ENCODE data around the gene LSM14A. TPM values are rescaled to one million over a fixed set of nuclear protein-coding genes. Genes with fewer than 3 reads are reported as not detected.

The LSM14A gene
- polyA plus RNA-seq, 4 donors = 53.0 to 106 (median 73.0) TPM

GRCh38 chr19:34230820-34231219, 58.5 kb downstream of the LSM14A start:
- peaks cover 8 to 15% (median 12%) of the 10 kb centered on the region in 3 donors for H3K36me3 ChIP-seq (ENCODE audit: control insufficient read depth in 3 of 3, insufficient read depth in 2 of 3, low read depth in 1 of 3, low read length in 3 of 3)
- no peak overlapping the region for H3K4me3 ChIP-seq (ENCODE audit: low read depth in 1 of 3, low read length in 3 of 3)
- DNase-seq = no peak
- FAIRE-seq = no peak
- H3K27ac ChIP-seq (ENCODE audit: low read depth in 1 of 3, low read length in 2 of 3) = no peak overlapping the region
- no peaks in the 10 kb centered on the region for H3K27me3 ChIP-seq (ENCODE audit: control insufficient read depth in 3 of 3, insufficient read depth in 3 of 3, low read length in 3 of 3)
- WGBS, 3 donors = 93 to 97% (median 96%) methylated on average over 10 of the region's 10 CpGs
- no peaks in the 10 kb centered on the region for H3K9me3 ChIP-seq (ENCODE audit: control insufficient read depth in 2 of 2, insufficient read depth in 1 of 2, low read depth in 1 of 2, low read length in 1 of 2)
- H3K4me1 ChIP-seq (ENCODE audit: control insufficient read depth in 3 of 3, insufficient read depth in 2 of 3, low read depth in 1 of 3, low read length in 2 of 3) = peaks cover 0 to under 1% (median 0%) of the 10 kb centered on the region in 3 donors

- Histone ChIP-seq H3K9me3 (ENCODE audit: control insufficient read depth in 2 of 2, insufficient read depth in 1 of 2, low read depth in 1 of 2, low read length in 1 of 2) (no peaks in the 10 kb centered on the region), H3K4me3 (ENCODE audit: low read depth in 1 of 3, low read length in 3 of 3) (no peak overlapping the region), H3K27me3 (ENCODE audit: control insufficient read depth in 3 of 3, insufficient read depth in 3 of 3, low read length in 3 of 3) (no peaks in the 10 kb centered on the region), H3K4me1 (ENCODE audit: control insufficient read depth in 3 of 3, insufficient read depth in 2 of 3, low read depth in 1 of 3, low read length in 2 of 3) (peaks cover 0 to 3% (median 0%) of the 10 kb centered on the region in 3 donors), H3K36me3 (ENCODE audit: control insufficient read depth in 3 of 3, insufficient read depth in 2 of 3, low read depth in 1 of 3, low read length in 3 of 3) (peaks cover 4 to 14% (median 12%) of the 10 kb centered on the region in 3 donors), H3K27ac (ENCODE audit: low read depth in 1 of 3, low read length in 2 of 3) (no peak overlapping the region)
- no peak for FAIRE-seq
- no peak for DNase-seq
- 89 to 96% (median 93%) methylated on average over 4 of the region's 4 CpGs for WGBS, 3 donors
These were observed 59.1 kb downstream of the LSM14A start for GRCh38 chr19:34231439-34231838.

GRCh38 chr19:34232566-34233481, 60.5 kb downstream of the LSM14A start:
- Histone ChIP-seq H3K4me3 (ENCODE audit: low read depth in 1 of 3, low read length in 3 of 3) (no peak overlapping the region), H3K4me1 (ENCODE audit: control insufficient read depth in 3 of 3, insufficient read depth in 2 of 3, low read depth in 1 of 3, low read length in 2 of 3) (peaks cover 0 to 3% (median 0%) of the 10 kb centered on the region in 3 donors), H3K9me3 (ENCODE audit: control insufficient read depth in 2 of 2, insufficient read depth in 1 of 2, low read depth in 1 of 2, low read length in 1 of 2) (no peaks in the 10 kb centered on the region), H3K27ac (ENCODE audit: low read depth in 1 of 3, low read length in 2 of 3) (peak overlapping the region in 1 of 3 donors; percentile 25), H3K27me3 (ENCODE audit: control insufficient read depth in 3 of 3, insufficient read depth in 3 of 3, low read length in 3 of 3) (no peaks in the 10 kb centered on the region), H3K36me3 (ENCODE audit: control insufficient read depth in 3 of 3, insufficient read depth in 2 of 3, low read depth in 1 of 3, low read length in 3 of 3) (peaks cover 4 to 14% (median 10%) of the 10 kb centered on the region in 3 donors)
- DNase-seq (peak in 1 of 2 donors; percentile 14), FAIRE-seq (no peak)
- WGBS, 3 donors = 40 to 50% (median 45%) methylated on average over 11 of the region's 11 CpGs

- peaks cover 0 to 3% (median 0%) of the 10 kb centered on the region in 3 donors for H3K4me1 ChIP-seq (ENCODE audit: control insufficient read depth in 3 of 3, insufficient read depth in 2 of 3, low read depth in 1 of 3, low read length in 2 of 3)
- 93 to 96% (median 96%) methylated on average over 2 of the region's 2 CpGs for WGBS, 3 donors
- no peaks in the 10 kb centered on the region for H3K9me3 ChIP-seq (ENCODE audit: control insufficient read depth in 2 of 2, insufficient read depth in 1 of 2, low read depth in 1 of 2, low read length in 1 of 2)
- H3K36me3 ChIP-seq (ENCODE audit: control insufficient read depth in 3 of 3, insufficient read depth in 2 of 3, low read depth in 1 of 3, low read length in 3 of 3) = peaks cover 0 to 6% (median 0%) of the 10 kb centered on the region in 3 donors
- no peak overlapping the region for H3K27ac ChIP-seq (ENCODE audit: low read depth in 1 of 3, low read length in 2 of 3)
- FAIRE-seq = no peak
- DNase-seq = no peak
- H3K4me3 ChIP-seq (ENCODE audit: low read depth in 1 of 3, low read length in 3 of 3) = no peak overlapping the region
- no peaks in the 10 kb centered on the region for H3K27me3 ChIP-seq (ENCODE audit: control insufficient read depth in 3 of 3, insufficient read depth in 3 of 3, low read length in 3 of 3)
These were observed 63.2 kb downstream of the LSM14A start for GRCh38 chr19:34235425-34235940.

GRCh38 chr19:34236035-34236987, 64.0 kb downstream of the LSM14A start:
- Histone ChIP-seq H3K36me3 (ENCODE audit: control insufficient read depth in 3 of 3, insufficient read depth in 2 of 3, low read depth in 1 of 3, low read length in 3 of 3) (peaks cover 0 to 2% (median 0%) of the 10 kb centered on the region in 3 donors), H3K9me3 (ENCODE audit: control insufficient read depth in 2 of 2, insufficient read depth in 1 of 2, low read depth in 1 of 2, low read length in 1 of 2) (no peaks in the 10 kb centered on the region), H3K4me3 (ENCODE audit: low read depth in 1 of 3, low read length in 3 of 3) (no peak overlapping the region), H3K27ac (ENCODE audit: low read depth in 1 of 3, low read length in 2 of 3) (no peak overlapping the region), H3K4me1 (ENCODE audit: control insufficient read depth in 3 of 3, insufficient read depth in 2 of 3, low read depth in 1 of 3, low read length in 2 of 3) (peaks cover 0 to 3% (median 0%) of the 10 kb centered on the region in 3 donors), H3K27me3 (ENCODE audit: control insufficient read depth in 3 of 3, insufficient read depth in 3 of 3, low read length in 3 of 3) (no peaks in the 10 kb centered on the region)
- WGBS, 3 donors = 54 to 69% (median 66%) methylated on average over 18 of the region's 18 CpGs
- FAIRE-seq = no peak
- peak; percentile 46 to 55 for DNase-seq

- H3K27ac ChIP-seq (ENCODE audit: low read depth in 1 of 3, low read length in 2 of 3) = no peak overlapping the region
- peaks cover 0 to 2% (median 0%) of the 10 kb centered on the region in 3 donors for H3K36me3 ChIP-seq (ENCODE audit: control insufficient read depth in 3 of 3, insufficient read depth in 2 of 3, low read depth in 1 of 3, low read length in 3 of 3)
- H3K4me3 ChIP-seq (ENCODE audit: low read depth in 1 of 3, low read length in 3 of 3) = no peak overlapping the region
- DNase-seq (no peak), FAIRE-seq (no peak)
- H3K9me3 ChIP-seq (ENCODE audit: control insufficient read depth in 2 of 2, insufficient read depth in 1 of 2, low read depth in 1 of 2, low read length in 1 of 2) = no peaks in the 10 kb centered on the region
- peaks cover 0 to 3% (median 0%) of the 10 kb centered on the region in 3 donors for H3K4me1 ChIP-seq (ENCODE audit: control insufficient read depth in 3 of 3, insufficient read depth in 2 of 3, low read depth in 1 of 3, low read length in 2 of 3)
- 72 to 95% (median 89%) methylated on average over 3 of the region's 3 CpGs for WGBS, 3 donors
- H3K27me3 ChIP-seq (ENCODE audit: control insufficient read depth in 3 of 3, insufficient read depth in 3 of 3, low read length in 3 of 3) = no peaks in the 10 kb centered on the region
These were observed 65.0 kb downstream of the LSM14A start for GRCh38 chr19:34237283-34237682.

- WGBS, 3 donors = 95 to 96% (median 95%) methylated on average over 4 of the region's 4 CpGs
- H3K4me3 ChIP-seq (ENCODE audit: low read depth in 1 of 3, low read length in 3 of 3) = no peak overlapping the region
These were observed 65.6 kb downstream of the LSM14A start for GRCh38 chr19:34237939-34238338.

More at GRCh38 chr19:34237939-34238338, 65.6 kb downstream of the LSM14A start:
- FAIRE-seq (no peak), DNase-seq (no peak)
- Histone ChIP-seq H3K27ac (ENCODE audit: low read depth in 1 of 3, low read length in 2 of 3) (no peak overlapping the region), H3K27me3 (ENCODE audit: control insufficient read depth in 3 of 3, insufficient read depth in 3 of 3, low read length in 3 of 3) (no peaks in the 10 kb centered on the region), H3K36me3 (ENCODE audit: control insufficient read depth in 3 of 3, insufficient read depth in 2 of 3, low read depth in 1 of 3, low read length in 3 of 3) (peaks cover 0 to 2% (median 0%) of the 10 kb centered on the region in 3 donors), H3K4me1 (ENCODE audit: control insufficient read depth in 3 of 3, insufficient read depth in 2 of 3, low read depth in 1 of 3, low read length in 2 of 3) (peaks cover 0 to 3% (median 0%) of the 10 kb centered on the region in 3 donors), H3K9me3 (ENCODE audit: control insufficient read depth in 2 of 2, insufficient read depth in 1 of 2, low read depth in 1 of 2, low read length in 1 of 2) (no peaks in the 10 kb centered on the region)
